ENCODE measurements around the gene LAT.
"Not testable (repeated sequence)": the region's sequence is repeated elsewhere in the genome, so short reads cannot be mapped to it uniquely, and the experiment has no call there.

Gene LAT

GRCh38 chr16:28977703-28978662 is 6.9 kb upstream of the LAT start:
- DNase-seq, result no peak

- DNase-seq, result not testable (repeated sequence)
Measured at GRCh38 chr16:28980330-28980729, 4.5 kb upstream of the LAT start.

- no peak for DNase-seq
Measured at GRCh38 chr16:28980929-28981328, 3.9 kb upstream of the LAT start.

- DNase-seq, result peak; percentile 3 to 28
Measured at GRCh38 chr16:28981517-28981916, 3.3 kb upstream of the LAT start.

GRCh38 chr16:28982418-28982817 is 2.4 kb upstream of the LAT start:
- no peak for DNase-seq

- no peak for DNase-seq
Measured at GRCh38 chr16:28982949-28983348, 1.9 kb upstream of the LAT start.

- DNase-seq, result no peak
Measured at GRCh38 chr16:28983644-28984043, 1.2 kb upstream of the LAT start.

GRCh38 chr16:28984091-28984490 is 761 bp upstream of the LAT start:
- DNase-seq, result no peak

- DNase-seq, result no peak
Measured at GRCh38 chr16:28985211-28986041, 574 bp downstream of the LAT start.

- DNase-seq, result no peak
Measured at GRCh38 chr16:28986046-28986445, 1.2 kb downstream of the LAT start.

- DNase-seq, result no peak
Measured at GRCh38 chr16:28986492-28986891, 1.6 kb downstream of the LAT start.

GRCh38 chr16:28987170-28987853 is 2.5 kb downstream of the LAT start:
- peak in 1 of 2 experiments; percentile 3 for DNase-seq

- DNase-seq, result no peak
Measured at GRCh38 chr16:28989363-28989762, 4.5 kb downstream of the LAT start.

GRCh38 chr16:28990375-28991040 is 5.7 kb downstream of the LAT start:
- DNase-seq, result no peak

GRCh38 chr16:28991687-28992086 is 6.8 kb downstream of the LAT start:
- no peak for DNase-seq

- DNase-seq, result no peak
Measured at GRCh38 chr16:28992496-28992895, 7.6 kb downstream of the LAT start.

GRCh38 chr16:28998837-28999236 is 14.0 kb downstream of the LAT start:
- DNase-seq, result no peak

GRCh38 chr16:28999577-28999976 is 14.7 kb downstream of the LAT start:
- no peak for DNase-seq

- no peak for DNase-seq
Measured at GRCh38 chr16:29000019-29000418, 15.2 kb downstream of the LAT start.

- not testable (repeated sequence) for DNase-seq
Measured at GRCh38 chr16:29004496-29005139, 19.8 kb downstream of the LAT start.

- DNase-seq, result peak; percentile 54 to 69
Measured at GRCh38 chr16:29007730-29008593, 23.1 kb downstream of the LAT start.
